ENCODE data around the gene LIAS. TPM values are rescaled to one million over a fixed set of nuclear protein-coding genes. Genes with fewer than 3 reads are reported as not detected.

Gene LIAS
- total RNA-seq, 2 experiments from 2014 or later: 15.3 to 16.1 TPM

- ChIA-PET POLR2A (no interaction called here), CTCF (no interaction called here)
- Mint-ChIP-seq H3K36me3 (ENCODE audit: low read depth) (no peaks in the 10 kb centered on the region), H3K27ac (no peak overlapping the region), H3K9me3 (ENCODE audit: insufficient read depth) (no peaks in the 10 kb centered on the region), H3K27me3 (ENCODE audit: low read depth) (peaks cover 8% of the 10 kb centered on the region), H3K4me1 (ENCODE audit: low read depth) (no peaks in the 10 kb centered on the region), H3K4me3 (no peak overlapping the region)
- DNase-seq (no peak), ATAC-seq (no peak)
Measured at GRCh38 chr4:39435659-39436563, 22.9 kb upstream of the LIAS start.

- no peak for ATAC-seq
- POLR2A ChIA-PET: no interaction called here
- no peak overlapping the region for H3K4me3 Mint-ChIP-seq
- no peak overlapping the region for H3K27ac Mint-ChIP-seq
- no peak for DNase-seq
- H3K9me3 Mint-ChIP-seq (ENCODE audit: insufficient read depth): no peaks in the 10 kb centered on the region
- no peaks in the 10 kb centered on the region for H3K4me1 Mint-ChIP-seq (ENCODE audit: low read depth)
- CTCF ChIA-PET: interaction anchor here (2.5 kb wide), 1 partner anchor 27 kb away, joined by 5 read pairs; no protein-coding TSS in a partner anchor
- no peaks in the 10 kb centered on the region for H3K36me3 Mint-ChIP-seq (ENCODE audit: low read depth)
- peaks cover 8% of the 10 kb centered on the region for H3K27me3 Mint-ChIP-seq (ENCODE audit: low read depth)
Measured at GRCh38 chr4:39441593-39441992, 17.3 kb upstream of the LIAS start.

- DNase-seq (no peak), ATAC-seq (no peak)
- H3K27ac Mint-ChIP-seq: no peak overlapping the region
- no peaks in the 10 kb centered on the region for H3K9me3 Mint-ChIP-seq (ENCODE audit: insufficient read depth)
- POLR2A ChIA-PET: no interaction called here
- H3K27me3 Mint-ChIP-seq (ENCODE audit: low read depth): peaks cover 3% of the 10 kb centered on the region
- H3K4me1 Mint-ChIP-seq (ENCODE audit: low read depth): peaks cover 9% of the 10 kb centered on the region
- H3K36me3 Mint-ChIP-seq (ENCODE audit: low read depth): peaks cover 2% of the 10 kb centered on the region
- no peak overlapping the region for H3K4me3 Mint-ChIP-seq
- CTCF ChIA-PET: no interaction called here
Measured at GRCh38 chr4:39442998-39443397, 15.9 kb upstream of the LIAS start.

GRCh38 chr4:39446483-39446841 is 12.4 kb upstream of the LIAS start:
- H3K36me3 Mint-ChIP-seq (ENCODE audit: low read depth): peaks cover 24% of the 10 kb centered on the region
- POLR2A ChIA-PET: interaction anchor here (0.9 kb wide), 1 partner anchor 12 kb away, joined by 3 read pairs; the partner anchor contains the start of genes LIAS and RPL9
- no peaks in the 10 kb centered on the region for H3K27me3 Mint-ChIP-seq (ENCODE audit: low read depth)
- no peak overlapping the region for H3K4me3 Mint-ChIP-seq
- DNase-seq (no peak), ATAC-seq (no peak)
- CTCF ChIA-PET: interaction anchor here (1.9 kb wide), 1 partner anchor 9 kb away, joined by 6 read pairs; no protein-coding TSS in a partner anchor
- no peak overlapping the region for H3K27ac Mint-ChIP-seq
- H3K4me1 Mint-ChIP-seq (ENCODE audit: low read depth): peaks cover 16% of the 10 kb centered on the region
- no peaks in the 10 kb centered on the region for H3K9me3 Mint-ChIP-seq (ENCODE audit: insufficient read depth)

- Mint-ChIP-seq H3K9me3 (ENCODE audit: insufficient read depth) (no peaks in the 10 kb centered on the region), H3K27ac (no peak overlapping the region), H3K4me1 (ENCODE audit: low read depth) (peaks cover 17% of the 10 kb centered on the region), H3K4me3 (peak overlapping the region; percentile 38), H3K36me3 (ENCODE audit: low read depth) (peaks cover 27% of the 10 kb centered on the region), H3K27me3 (ENCODE audit: low read depth) (no peaks in the 10 kb centered on the region)
- ChIA-PET CTCF (interaction anchor here (1.9 kb wide), 1 partner anchor 9 kb away, joined by 6 read pairs; no protein-coding TSS in a partner anchor), POLR2A (interaction anchor here (0.9 to 2.3 kb wide), 2 partner anchors 11 to 12 kb away, joined by 3 to 19 read pairs; partner anchors contain the start of genes LIAS and RPL9)
- ATAC-seq: peak; percentile 64
- peak; percentile 48 for DNase-seq
Measured at GRCh38 chr4:39446842-39447573, 11.8 kb upstream of the LIAS start.

- Mint-ChIP-seq H3K27me3 (ENCODE audit: low read depth) (no peaks in the 10 kb centered on the region), H3K4me1 (ENCODE audit: low read depth) (peaks cover 32% of the 10 kb centered on the region), H3K36me3 (ENCODE audit: low read depth) (peaks cover 60% of the 10 kb centered on the region), H3K9me3 (ENCODE audit: insufficient read depth) (no peaks in the 10 kb centered on the region), H3K4me3 (no peak overlapping the region), H3K27ac (no peak overlapping the region)
- ChIA-PET POLR2A (no interaction called here), CTCF (interaction anchor here (1.0 kb wide), 1 partner anchor 18 kb away, joined by 3 read pairs; no protein-coding TSS in a partner anchor)
- ATAC-seq: no peak
- DNase-seq: no peak
Measured at GRCh38 chr4:39450618-39451017, 8.2 kb upstream of the LIAS start.

GRCh38 chr4:39451423-39452023 is 7.3 kb upstream of the LIAS start:
- peaks cover 40% of the 10 kb centered on the region for H3K4me1 Mint-ChIP-seq (ENCODE audit: low read depth)

GRCh38 chr4:39452153-39452859 is 6.5 kb upstream of the LIAS start:
- ATAC-seq (no peak), DNase-seq (no peak)
- Mint-ChIP-seq H3K4me1 (ENCODE audit: low read depth) (peaks cover 43% of the 10 kb centered on the region), H3K36me3 (ENCODE audit: low read depth) (peaks cover 76% of the 10 kb centered on the region), H3K4me3 (no peak overlapping the region), H3K27me3 (ENCODE audit: low read depth) (no peaks in the 10 kb centered on the region), H3K9me3 (ENCODE audit: insufficient read depth) (no peaks in the 10 kb centered on the region), H3K27ac (no peak overlapping the region)
- ChIA-PET POLR2A (interaction anchor here (0.6 to 1.2 kb wide), 2 partner anchors 87 to 274 kb away, joined by 3 to 4 read pairs; no protein-coding TSS in a partner anchor), CTCF (no interaction called here)

More at GRCh38 chr4:39451423-39452023, 7.3 kb upstream of the LIAS start:
- Mint-ChIP-seq H3K9me3 (ENCODE audit: insufficient read depth) (no peaks in the 10 kb centered on the region), H3K36me3 (ENCODE audit: low read depth) (peaks cover 69% of the 10 kb centered on the region), H3K27me3 (ENCODE audit: low read depth) (no peaks in the 10 kb centered on the region), H3K4me3 (no peak overlapping the region), H3K27ac (no peak overlapping the region)
- no peak for ATAC-seq
- CTCF ChIA-PET: no interaction called here
- no peak for DNase-seq
- POLR2A ChIA-PET: interaction anchor here (1.2 kb wide), 1 partner anchor 86 kb away, joined by 3 read pairs; no protein-coding TSS in a partner anchor

- ATAC-seq (no peak), DNase-seq (no peak)
- Mint-ChIP-seq H3K9me3 (ENCODE audit: insufficient read depth) (no peaks in the 10 kb centered on the region), H3K27me3 (ENCODE audit: low read depth) (no peaks in the 10 kb centered on the region), H3K4me1 (ENCODE audit: low read depth) (peaks cover 45% of the 10 kb centered on the region), H3K36me3 (ENCODE audit: low read depth) (peaks cover 82% of the 10 kb centered on the region), H3K4me3 (no peak overlapping the region), H3K27ac (no peak overlapping the region)
- POLR2A ChIA-PET: interaction anchor here (0.6 kb wide), 1 partner anchor 275 kb away, joined by 4 read pairs; no protein-coding TSS in a partner anchor
- CTCF ChIA-PET: interaction anchor here (0.7 kb wide), 1 partner anchor 503 kb away, joined by 4 read pairs; no protein-coding TSS in a partner anchor
Measured at GRCh38 chr4:39452860-39453587, 5.8 kb upstream of the LIAS start.

- DNase-seq (no peak), ATAC-seq (no peak)
- ChIA-PET POLR2A (interaction anchor here (0.7 kb wide), 1 partner anchor 398 kb away, joined by 3 read pairs; no protein-coding TSS in a partner anchor), CTCF (interaction anchor here (0.7 kb wide), 1 partner anchor 504 kb away, joined by 4 read pairs; no protein-coding TSS in a partner anchor)
- H3K4me3 Mint-ChIP-seq: no peak overlapping the region
- no peaks in the 10 kb centered on the region for H3K9me3 Mint-ChIP-seq (ENCODE audit: insufficient read depth)
- peaks cover 45% of the 10 kb centered on the region for H3K4me1 Mint-ChIP-seq (ENCODE audit: low read depth)
- H3K27ac Mint-ChIP-seq: no peak overlapping the region
- H3K36me3 Mint-ChIP-seq (ENCODE audit: low read depth): peaks cover 82% of the 10 kb centered on the region
- H3K27me3 Mint-ChIP-seq (ENCODE audit: low read depth): no peaks in the 10 kb centered on the region
Measured at GRCh38 chr4:39453738-39454137, 5.1 kb upstream of the LIAS start.

All from activated CD8-positive, alpha-beta T cell treated with anti-CD3 and anti-CD28 coated beads, Interleukin-2, amount 10 ng/mL, durations not matched to agents 7 days and 5 days (primary cell).